Panc1 (cell line): ENCODE results near the gene MITF.

Source experiments
- CTCF ChIP-seq: fragments of 450-650 bp; IDR thresholded peaks from 2 replicates; pipeline ENCODE4 v1.5.1; 2017; ENCODE audit warnings: mild to moderate bottlenecking
- POLR2AphosphoS5 ChIP-seq: IDR thresholded peaks from 2 replicates; pipeline ENCODE4 v1.6.1; 2012; ENCODE audit warnings: mild to moderate bottlenecking, low read depth, low read length, moderate library complexity
- REST ChIP-seq, 2 experiments: IDR thresholded peaks; 2 replicates each; pipeline ENCODE4 v1.6.1; 2011 to 2012; ENCODE audit warnings: low read depth in 2 of 2, control low read depth in 1 of 2, low read length in 1 of 2, mild to moderate bottlenecking in 1 of 2, moderate library complexity in 1 of 2; ENCODE audit not compliant: insufficient read depth in 1 of 2
- SIN3A ChIP-seq: IDR thresholded peaks from 2 replicates; pipeline ENCODE4 v1.6.1; 2012; ENCODE audit warnings: low read depth, mild to moderate bottlenecking, low read length, moderate library complexity, borderline replicate concordance; ENCODE audit not compliant: insufficient read depth
- TCF7L2 ChIP-seq: IDR thresholded peaks from 2 replicates; pipeline ENCODE4 v1.6.1; 2011; ENCODE audit warnings: mild to moderate bottlenecking, low read depth, low read length, inconsistent platforms

- TF ChIP-seq CTCF (no peak), REST (IDR thresholded peaks at IDR 0.05; ENCODE audit: insufficient read depth in 1 of 2, low read depth in 2 of 2, low read length in 1 of 2) (no peak), SIN3A (no peak), POLR2AphosphoS5 (no peak), TCF7L2 (no peak)
Observed at GRCh38 chr3:69781593-69781992, 42.3 kb downstream of the MITF start.
